H1 (cell line): ENCODE measurements around the gene RNF32. TPM values are rescaled to one million over a fixed set of nuclear protein-coding genes. Genes with fewer than 3 reads are reported as not detected.

Experiments used
- CTCF ChIA-PET: fragments of 300-600 bp; sonication (Branson Sonifier 250); formaldehyde crosslinking; loops from one replicate; lab custom pipeline; 2021; ENCODE audit not compliant: partially characterized antibody; lab: Charles Lee
- POLR2A ChIA-PET: fragments of 300-600 bp; sonication (Branson Sonifier 250); formaldehyde crosslinking; loops from one replicate; lab custom pipeline; 2021; ENCODE audit warnings: inconsistent platforms; ENCODE audit not compliant: partially characterized antibody; lab: Charles Lee
- DNase-seq, 2 experiments: peaks; one replicate each; pipeline versions ENCODE4 v3.0.0 to v3.0.0-alpha.2; 2010 to 2022; ENCODE audit warnings: low spot score in 2 of 2, low read depth in 1 of 2, mixed read lengths in 1 of 2
- FAIRE-seq: peaks from 2 replicates; lab custom pipeline; 2011; peaks lifted over from hg19 to GRCh38; lab: Jason Lieb, UNC
- H2AFZ ChIP-seq: 2 replicates; pipeline ENCODE4 v1.8.1; 2012; ENCODE audit warnings: low read length, inconsistent platforms
- H2AK5ac ChIP-seq: 2 replicates; pipeline ENCODE4 v1.6.1; 2013; ENCODE audit warnings: low read depth, low read length
- H2BK120ac ChIP-seq: replicated peaks from 2 replicates; pipeline ENCODE3; 2013; ENCODE audit warnings: low read depth, low read length, inconsistent platforms
- H2BK12ac ChIP-seq: 2 replicates; pipeline ENCODE4 v1.6.1; 2013; ENCODE audit warnings: low read depth, low read length
- H2BK15ac ChIP-seq: 2 replicates; pipeline ENCODE4 v1.6.1; 2013; ENCODE audit warnings: low read length
- H2BK20ac ChIP-seq: 2 replicates; pipeline ENCODE4 v1.6.1; 2013; ENCODE audit warnings: low read length
- H2BK5ac ChIP-seq: 2 replicates; pipeline ENCODE4 v1.6.1; 2013; ENCODE audit warnings: low read depth, low read length
- H3K14ac ChIP-seq: 2 replicates; pipeline ENCODE4 v1.6.1; 2013; ENCODE audit warnings: inconsistent platforms; ENCODE audit not compliant: insufficient read length
- H3K18ac ChIP-seq: 2 replicates; pipeline ENCODE4 v1.6.1; 2013; ENCODE audit warnings: low read length; ENCODE audit errors: extremely low read depth
- H3K23ac ChIP-seq: 2 replicates; pipeline ENCODE4 v1.6.1; 2013; ENCODE audit warnings: inconsistent platforms; ENCODE audit not compliant: insufficient read length
- H3K23me2 ChIP-seq: 2 replicates; pipeline ENCODE4 v1.6.1; 2013; ENCODE audit warnings: low read depth, low read length
- H3K27ac ChIP-seq: 2 replicates; pipeline ENCODE4 v1.6.1; 2011; ENCODE audit warnings: low read depth, low read length, inconsistent platforms
- H3K27me3 ChIP-seq, 4 experiments: replicated peaks in 1 of 4; 1 replicate in 1 of 4; 2 replicates in 3 of 4; pipeline versions ENCODE4 v1.6.1 to v1.8.1; 2011 to 2013; ENCODE audit warnings: low read length in 3 of 4, mild to moderate bottlenecking in 3 of 4, inconsistent platforms in 2 of 4, mixed read lengths in 2 of 4, moderate library complexity in 1 of 4; ENCODE audit not compliant: control insufficient read depth in 3 of 4, insufficient read depth in 3 of 4; ENCODE audit errors: extremely low read depth in 1 of 4
- H3K36me3 ChIP-seq, 4 experiments: 2 replicates each; pipeline versions ENCODE4 v1.6.1 to v1.8.1; 2011 to 2013; ENCODE audit warnings: mild to moderate bottlenecking in 4 of 4, low read length in 3 of 4, moderate library complexity in 2 of 4, control low read depth in 1 of 4, inconsistent platforms in 1 of 4; ENCODE audit not compliant: insufficient read depth in 4 of 4, control insufficient read depth in 2 of 4
- H3K4ac ChIP-seq: replicated peaks from 2 replicates; pipeline ENCODE3; 2013; ENCODE audit warnings: low read length, low read depth, mixed read lengths, inconsistent platforms; ENCODE audit not compliant: insufficient read length
- H3K4me1 ChIP-seq, 4 experiments: replicated peaks in 1 of 4; 1 replicate in 1 of 4; 2 replicates in 3 of 4; pipeline versions ENCODE4 v1.6.1 to v1.8.1; 2011 to 2013; ENCODE audit warnings: low read length in 3 of 4, inconsistent platforms in 2 of 4, mixed read lengths in 1 of 4; ENCODE audit not compliant: insufficient read depth in 4 of 4, control insufficient read depth in 3 of 4
- H3K4me2 ChIP-seq, 2 experiments: 2 replicates each; pipeline versions ENCODE4 v1.6.1 to v1.8.1; 2011 to 2013; ENCODE audit warnings: low read depth in 2 of 2, low read length in 2 of 2, control low read depth in 1 of 2, inconsistent platforms in 1 of 2, mild to moderate bottlenecking in 1 of 2; ENCODE audit not compliant: insufficient read depth in 1 of 2
- H3K4me3 ChIP-seq, 4 experiments: fragments of 200-600, 300-600 bp in 1 of 4; sonication (generic), shearing (Covaris generic), sonication (Bioruptor Twin) in 1 of 4; 2 replicates each; pipeline versions ENCODE4 v1.5.1 to v1.8.1; 2011 to 2016; ENCODE audit warnings: low read length in 4 of 4, low read depth in 3 of 4, control low read depth in 2 of 4, inconsistent platforms in 2 of 4, mild to moderate bottlenecking in 2 of 4, mixed read lengths in 1 of 4, moderate library complexity in 1 of 4; ENCODE audit not compliant: insufficient read depth in 2 of 4; ENCODE audit errors: extremely low read depth in 1 of 4
- H3K56ac ChIP-seq: replicated peaks from 2 replicates; pipeline ENCODE3; 2013; ENCODE audit warnings: low read depth, mild to moderate bottlenecking, mixed read lengths, low read length, inconsistent platforms; ENCODE audit not compliant: insufficient read length
- H3K79me1 ChIP-seq: 2 replicates; pipeline ENCODE4 v1.6.1; 2013; ENCODE audit warnings: low read depth, low read length, control low read depth
- H3K79me2 ChIP-seq, 2 experiments: 2 replicates each; pipeline versions ENCODE4 v1.6.1 to v1.8.1; 2012 to 2013; ENCODE audit warnings: low read length in 2 of 2, mild to moderate bottlenecking in 2 of 2, inconsistent platforms in 1 of 2; ENCODE audit not compliant: insufficient read depth in 2 of 2, control insufficient read depth in 1 of 2
- H3K9ac ChIP-seq, 4 experiments: replicated peaks in 1 of 4; 1 replicate in 1 of 4; 2 replicates in 3 of 4; pipeline versions ENCODE4 v1.6.1 to v1.8.1; 2011 to 2013; ENCODE audit warnings: low read depth in 3 of 4, low read length in 3 of 4, control low read depth in 2 of 4, mild to moderate bottlenecking in 2 of 4, moderate library complexity in 2 of 4, inconsistent platforms in 1 of 4; ENCODE audit errors: extremely low read depth in 1 of 4
- H3K9me3 ChIP-seq, 2 experiments: 2 replicates each; pipeline versions ENCODE4 v1.6.1 to v1.8.1; 2012 to 2013; ENCODE audit warnings: mild to moderate bottlenecking in 2 of 2, moderate library complexity in 2 of 2, control low read depth in 1 of 2, inconsistent platforms in 1 of 2, low read depth in 1 of 2, low read length in 1 of 2, mixed read lengths in 1 of 2; ENCODE audit not compliant: insufficient read depth in 2 of 2
- H4K20me1 ChIP-seq, 2 experiments: replicated peaks in 1 of 2; 2 replicates each; pipeline versions ENCODE3 to v1.8.1; 2011 to 2013; ENCODE audit warnings: inconsistent platforms in 2 of 2, low read length in 2 of 2, mild to moderate bottlenecking in 1 of 2; ENCODE audit not compliant: insufficient read depth in 2 of 2, control insufficient read depth in 1 of 2
- H4K5ac ChIP-seq: 2 replicates; pipeline ENCODE4 v1.6.1; 2013; ENCODE audit warnings: low read length, low read depth, mixed read lengths, inconsistent platforms; ENCODE audit not compliant: insufficient read length
- H4K8ac ChIP-seq: 2 replicates; pipeline ENCODE4 v1.8.0; 2013; ENCODE audit warnings: mild to moderate bottlenecking, moderate library complexity, low read length, inconsistent platforms; ENCODE audit not compliant: insufficient read depth; ENCODE audit errors: extremely low read depth
- H4K91ac ChIP-seq: replicated peaks from 2 replicates; pipeline ENCODE3; 2013; ENCODE audit warnings: low read length, mixed read lengths, inconsistent platforms; ENCODE audit not compliant: insufficient read length
- SP4 ChIP-seq: IDR thresholded peaks from 2 replicates; pipeline ENCODE4 v1.6.1; 2012; ENCODE audit warnings: low read length, inconsistent platforms
- SUZ12 ChIP-seq: fragments of 200-600 bp; sonication (generic); IDR thresholded peaks from 2 replicates; pipeline ENCODE4 v1.6.1; 2012; ENCODE audit warnings: mild to moderate bottlenecking, inconsistent platforms, low read length, moderate library complexity, mixed read lengths
- USF2 ChIP-seq: IDR thresholded peaks from 2 replicates; pipeline ENCODE4 v1.6.1; 2011; ENCODE audit warnings: low read length, improper control_type of control experiment
- ZNF274 ChIP-seq: IDR thresholded peaks from 2 replicates; pipeline ENCODE4 v1.7.0; 2012; ENCODE audit warnings: low read length, borderline replicate concordance; ENCODE audit errors: extremely low read depth
- WGBS, 2 experiments: shearing (Covaris generic) in 1 of 2; methylation state at CpG; one replicate each; pipeline versions ENCODE4 v1.1.6 to v1.1.7; 2013 to 2015; ENCODE audit warnings: low lambda C conversion rate in 2 of 2, mixed read lengths in 2 of 2, inconsistent platforms in 1 of 2, low coverage in 1 of 2, missing lambda C conversion rate in 1 of 2; ENCODE audit not compliant: insufficient replicate concordance in 2 of 2, insufficient coverage in 1 of 2, insufficient read length in 1 of 2; ENCODE audit errors: extremely low coverage in 1 of 2, missing lambda C conversion rate in 1 of 2; 5-methylcytosine and 5-hydroxymethylcytosine counted together
- polyA plus RNA-seq, 7 experiments: library from polyadenylated mRNA; depleted of rRNA in 3 of 7; stranded (reverse) in 5 of 7; unstranded in 2 of 7; fragments of >200 nt in 5 of 7; fragments of 200-250 nt in 2 of 7; gene quantifications; 1 replicate in 5 of 7; 2 replicates in 1 of 7; 4 replicates in 1 of 7; pipeline versions ENCODE4 v1.2.1 to v1.2.3, GENCODE V29; 2011 to 2013; ENCODE audit warnings: missing spikeins in 2 of 7, mixed read lengths in 2 of 7
- total RNA-seq: library from RNA; stranded (reverse); fragmentation: NEBNext Ultra II Directional; extraction: Animal tissue kit (Norgen Biotek cat#: 25700); gene quantifications from 2 replicates; pipeline ENCODE4 v1.2.1, GENCODE V29; 2021

The RNF32 gene
- total and polyA plus RNA-seq, 2 of the 8 experiments (the other 6 are each of a cell fraction or from before 2014, with no cell fraction given) = 0.48 to 1.2 TPM

GRCh38 chr7:156673454-156673853, 32.9 kb downstream of the RNF32 start:
- Histone ChIP-seq H3K36me3 (peaks cover 0 to 16% (median 6%) of the 10 kb centered on the region in 4 experiments; a peak in 6 of 8 replicates), H2BK12ac (no peak overlapping the region), H3K9ac (no peak overlapping the region), H3K23ac (no peak overlapping the region), H3K27me3 (no peaks in the 10 kb centered on the region), H3K9me3 (no peaks in the 10 kb centered on the region), H3K56ac (no peak overlapping the region), H3K79me2 (no peaks in the 10 kb centered on the region), H3K27ac (no peak overlapping the region), H4K8ac (no peak overlapping the region), H3K4me2 (no peak overlapping the region), H4K91ac (no peak overlapping the region), H2BK15ac (no peak overlapping the region), H4K20me1 (no peaks in the 10 kb centered on the region), H3K14ac (no peak overlapping the region), H2BK20ac (no peak overlapping the region), H2AFZ (no peak overlapping the region), H3K79me1 (no peaks in the 10 kb centered on the region), H3K23me2 (no peaks in the 10 kb centered on the region), H3K4ac (no peak overlapping the region), H3K4me3 (no peak overlapping the region), H2BK120ac (no peak overlapping the region), H2AK5ac (no peak overlapping the region), H3K4me1 (peaks cover 0 to 3% (median under 1%) of the 10 kb centered on the region in 4 experiments; a peak in 1 of 7 replicates), H3K18ac (no peak overlapping the region), H2BK5ac (no peak overlapping the region), H4K5ac (no peak overlapping the region)
- WGBS, 2 experiments = 89% methylated on average over 6 of the region's 6 CpGs; no CpG with 5 or more reads in 1 of the 2 experiments
- POLR2A ChIA-PET = no interaction called here
- FAIRE-seq (no peak), DNase-seq (no peak)
- TF ChIP-seq SP4 (no peak), USF2 (no peak), ZNF274 (no peak), SUZ12 (no peak)
- CTCF ChIA-PET = interaction anchor here (0.8 kb wide), 1 partner anchor 10 kb away, joined by 3 read pairs; no protein-coding TSS in a partner anchor
